Upper lobe of right lung (tissue), 1 donor: Measurements from ENCODE around the gene PPP1R16B. TPM values are rescaled to one million over a fixed set of nuclear protein-coding genes. Genes with fewer than 3 reads are reported as not detected.

Source experiments
- ATAC-seq: fragments of 200-7000 bp; cut with Tn5 transposase; one replicate; pipeline ENCODE4 v1.9.1; 2020; ENCODE audit warnings: mild to moderate bottlenecking, moderate library complexity
- DNase-seq: peaks from one replicate; pipeline ENCODE4 v3.0.0-alpha.2; 2020
- H3K27ac ChIP-seq: fragments of 200-600 bp; one replicate; pipeline ENCODE4 v1.8.0; 2022
- H3K27me3 ChIP-seq: fragments of 200-600 bp; one replicate; pipeline ENCODE4 v1.8.0; 2022; ENCODE audit warnings: mild to moderate bottlenecking
- H3K36me3 ChIP-seq: fragments of 200-600 bp; one replicate; pipeline ENCODE4 v1.8.0; 2022
- H3K4me1 ChIP-seq: fragments of 200-600 bp; one replicate; pipeline ENCODE4 v1.8.0; 2022
- H3K4me3 ChIP-seq: fragments of 200-600 bp; one replicate; pipeline ENCODE4 v1.8.0; 2022; ENCODE audit warnings: mild to moderate bottlenecking
- H3K9me3 ChIP-seq: fragments of 200-600 bp; one replicate; pipeline ENCODE4 v1.8.0; 2022
- intact Hi-C: fragments of 100-400 bp; cut with DNase I; formaldehyde crosslinking; loops from one replicate; pipeline ENCODE4 v1.11.0; 2022
- total RNA-seq: library from RNA; stranded (reverse); fragmentation: NEBNext Ultra II Directional; extraction: Animal tissue kit (Norgen Biotek cat#: 25700); gene quantifications from one replicate; pipeline ENCODE4 v1.2.1, GENCODE V29; 2021
- TF ChIP-seq, protein P1 (sequence below): fragments of 200-600 bp; IDR thresholded peaks from one replicate; pipeline ENCODE4 v1.8.0; 2022; ENCODE audit warnings: antibody characterized with exemption
- donor health status: DM: no; HTN: yes; CAD: no; lungs with severe emphysema.

The PPP1R16B gene
- total RNA-seq, 1 donor from 2014 or later = 22.1 TPM

DNA sequence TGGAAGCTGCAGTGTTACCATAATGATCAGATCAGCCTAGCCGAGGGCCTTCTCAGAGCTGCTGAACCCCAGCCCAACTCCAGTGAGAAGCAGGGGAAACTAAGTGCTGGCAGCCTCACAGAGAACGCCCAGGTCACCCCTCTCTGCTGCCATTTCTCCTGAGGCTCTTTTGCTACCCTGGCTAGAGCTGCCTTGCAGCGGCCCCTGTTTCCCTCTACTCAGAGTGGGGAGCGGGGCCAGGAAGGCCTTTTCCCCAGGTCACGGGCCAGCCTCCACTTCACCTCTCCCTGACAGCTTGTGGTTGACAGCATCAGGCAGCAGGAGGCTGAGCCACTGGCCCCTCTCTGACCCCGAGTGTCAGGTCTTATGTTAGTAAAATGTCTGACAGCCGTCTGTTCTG, 34.5 kb upstream of the PPP1R16B start:
- intact Hi-C loops = no loop called here
- H3K27ac ChIP-seq = no peak overlapping the region
- no peak overlapping the region for H3K4me3 ChIP-seq
- no peaks in the 10 kb centered on the region for H3K4me1 ChIP-seq
- TF ChIP-seq, protein P1, sequence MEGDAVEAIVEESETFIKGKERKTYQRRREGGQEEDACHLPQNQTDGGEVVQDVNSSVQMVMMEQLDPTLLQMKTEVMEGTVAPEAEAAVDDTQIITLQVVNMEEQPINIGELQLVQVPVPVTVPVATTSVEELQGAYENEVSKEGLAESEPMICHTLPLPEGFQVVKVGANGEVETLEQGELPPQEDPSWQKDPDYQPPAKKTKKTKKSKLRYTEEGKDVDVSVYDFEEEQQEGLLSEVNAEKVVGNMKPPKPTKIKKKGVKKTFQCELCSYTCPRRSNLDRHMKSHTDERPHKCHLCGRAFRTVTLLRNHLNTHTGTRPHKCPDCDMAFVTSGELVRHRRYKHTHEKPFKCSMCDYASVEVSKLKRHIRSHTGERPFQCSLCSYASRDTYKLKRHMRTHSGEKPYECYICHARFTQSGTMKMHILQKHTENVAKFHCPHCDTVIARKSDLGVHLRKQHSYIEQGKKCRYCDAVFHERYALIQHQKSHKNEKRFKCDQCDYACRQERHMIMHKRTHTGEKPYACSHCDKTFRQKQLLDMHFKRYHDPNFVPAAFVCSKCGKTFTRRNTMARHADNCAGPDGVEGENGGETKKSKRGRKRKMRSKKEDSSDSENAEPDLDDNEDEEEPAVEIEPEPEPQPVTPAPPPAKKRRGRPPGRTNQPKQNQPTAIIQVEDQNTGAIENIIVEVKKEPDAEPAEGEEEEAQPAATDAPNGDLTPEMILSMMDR = no peak
- peaks cover 87% of the 10 kb centered on the region for H3K36me3 ChIP-seq
- H3K27me3 ChIP-seq = no peaks in the 10 kb centered on the region
- DNase-seq (no peak), ATAC-seq (no peak)
- no peaks in the 10 kb centered on the region for H3K9me3 ChIP-seq

- intact Hi-C loops = no loop called here
- H3K36me3 ChIP-seq = peaks cover 86% of the 10 kb centered on the region
- TF ChIP-seq, protein P1 = no peak
- DNase-seq (no peak), ATAC-seq (no peak)
- H3K27ac ChIP-seq = no peak overlapping the region
- H3K4me1 ChIP-seq = no peaks in the 10 kb centered on the region
- H3K9me3 ChIP-seq = no peaks in the 10 kb centered on the region
- H3K4me3 ChIP-seq = no peak overlapping the region
- H3K27me3 ChIP-seq = no peaks in the 10 kb centered on the region
Measured at GRCh38 chr20:38771621-38772020, 33.9 kb upstream of the PPP1R16B start.

DNA sequence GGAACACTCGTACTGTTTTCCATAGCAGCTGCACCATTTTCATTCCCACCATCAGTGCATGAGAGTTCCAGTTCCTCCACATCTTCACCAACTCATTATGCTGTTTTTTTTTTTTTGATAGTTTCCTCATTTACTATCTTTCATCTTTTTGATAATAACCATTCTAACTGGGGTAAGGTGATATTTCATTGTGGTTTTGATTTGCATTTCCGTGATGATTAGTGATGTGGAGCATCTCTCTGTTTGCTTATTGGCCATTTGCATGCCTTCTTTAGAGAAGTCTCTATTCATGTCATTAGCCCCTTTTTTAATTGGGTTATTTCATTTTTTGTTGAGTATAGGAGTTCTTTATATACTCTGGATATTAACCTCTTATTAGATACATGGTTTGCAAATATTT, 31.3 kb upstream of the PPP1R16B start:
- Histone ChIP-seq H3K4me1 (no peaks in the 10 kb centered on the region), H3K27me3 (no peaks in the 10 kb centered on the region), H3K36me3 (peaks cover 61% of the 10 kb centered on the region), H3K4me3 (no peak overlapping the region), H3K9me3 (no peaks in the 10 kb centered on the region), H3K27ac (no peak overlapping the region)
- TF ChIP-seq, protein P1 = no peak
- ATAC-seq (no peak), DNase-seq (no peak)
- intact Hi-C loops = no loop called here

DNA sequence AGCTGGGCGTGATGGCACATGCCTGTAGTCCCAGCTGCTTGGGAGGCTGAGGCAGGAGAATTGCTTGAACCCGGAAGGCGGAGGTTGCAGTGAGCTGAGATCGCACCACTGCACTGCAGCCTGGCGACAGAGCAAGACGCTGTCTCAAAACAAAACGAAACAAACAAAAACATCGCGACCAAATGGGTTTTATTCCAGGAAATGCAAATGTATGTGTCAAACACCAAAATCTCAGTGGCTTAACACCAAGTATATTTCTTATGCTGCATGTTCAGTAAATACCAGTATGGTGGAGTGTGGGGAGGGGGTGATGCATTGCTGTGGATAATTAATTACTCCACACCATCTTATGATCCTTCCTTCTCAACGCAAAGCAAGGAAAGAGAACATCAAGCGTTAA, 29.1 kb upstream of the PPP1R16B start:
- Histone ChIP-seq H3K9me3 (no peaks in the 10 kb centered on the region), H3K27ac (no peak overlapping the region), H3K27me3 (no peaks in the 10 kb centered on the region), H3K36me3 (peaks cover 42% of the 10 kb centered on the region), H3K4me3 (no peak overlapping the region), H3K4me1 (no peaks in the 10 kb centered on the region)
- TF ChIP-seq, protein P1 = no peak
- ATAC-seq (no peak), DNase-seq (no peak)
- intact Hi-C loops = no loop called here

DNA sequence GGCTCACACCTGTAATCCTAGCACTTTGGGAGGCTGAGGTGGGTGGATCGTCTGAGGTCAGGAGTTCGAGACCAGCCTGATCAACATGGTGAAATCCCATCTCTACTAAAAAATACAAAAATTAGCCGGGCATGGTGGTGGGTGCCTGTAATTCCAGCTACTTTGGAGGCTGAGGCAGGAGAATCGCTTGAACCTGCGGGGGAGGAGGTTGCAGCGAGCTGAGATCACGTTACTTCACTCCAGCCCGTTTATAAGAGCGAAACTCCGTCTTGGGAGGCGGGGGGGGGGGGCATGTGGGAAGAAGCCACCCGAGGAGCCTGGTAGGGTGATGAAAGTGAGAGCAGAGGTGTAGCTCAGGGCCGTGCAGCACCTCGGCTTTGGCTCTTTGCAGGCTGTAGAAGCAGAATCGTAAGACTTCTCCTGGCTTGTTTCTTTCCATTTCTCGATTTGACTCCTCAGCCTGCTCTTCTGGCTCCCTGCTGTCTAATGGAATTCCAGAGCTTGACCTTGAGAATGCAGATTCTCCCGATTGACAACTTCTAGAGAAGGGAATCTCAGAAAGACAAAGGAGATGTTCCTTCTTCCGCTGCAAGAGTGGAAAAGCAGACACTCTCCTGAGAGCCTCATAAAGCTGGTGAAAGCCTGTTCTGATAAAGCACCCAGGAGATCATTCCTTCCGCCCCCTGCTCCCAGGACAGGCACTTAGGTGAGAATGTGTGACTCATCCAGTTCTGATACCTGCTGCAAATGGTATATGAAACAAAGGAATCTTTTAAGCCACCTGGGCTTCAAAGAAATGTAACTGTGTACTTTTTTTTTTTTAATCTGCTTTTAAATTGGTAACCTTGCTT, 26.0 kb upstream of the PPP1R16B start:
- Histone ChIP-seq H3K4me1 (no peaks in the 10 kb centered on the region), H3K4me3 (no peak overlapping the region), H3K27me3 (no peaks in the 10 kb centered on the region), H3K27ac (no peak overlapping the region), H3K9me3 (no peaks in the 10 kb centered on the region), H3K36me3 (peaks cover 16% of the 10 kb centered on the region)
- DNase-seq = no peak
- ATAC-seq = no peak
- intact Hi-C loops = no loop called here
- TF ChIP-seq, protein P1 = no peak
